MM.1S (cell line): ENCODE data around the gene FHL5.

Experiments used
- DNase-seq: peaks from one replicate; pipeline ENCODE4 v3.0.0-alpha.2; 2015
- H2AFZ ChIP-seq: fragments of 300-600 bp; sonication (generic); 2 replicates; pipeline ENCODE4 v1.6.0; 2016; ENCODE audit warnings: antibody characterized with exemption, low read length
- H3F3A ChIP-seq: fragments of 300-600 bp; sonication (generic); 2 replicates; pipeline ENCODE4 v1.6.1; 2016; ENCODE audit warnings: mild to moderate bottlenecking, antibody characterized with exemption, low read length, moderate library complexity, mixed read lengths; ENCODE audit not compliant: insufficient read depth
- H3K27ac ChIP-seq: fragments of 300-600 bp; sonication (generic); 2 replicates; pipeline ENCODE4 v1.5.1; 2016; ENCODE audit warnings: mild to moderate bottlenecking, low read length
- H3K27me3 ChIP-seq: fragments of 300-600 bp; sonication (generic); replicated peaks from 2 replicates; pipeline ENCODE4 v1.6.0; 2016; ENCODE audit warnings: low read length; ENCODE audit not compliant: insufficient read depth
- H3K36me3 ChIP-seq: fragments of 300-600 bp; sonication (generic); replicated peaks from 2 replicates; pipeline ENCODE4 v1.6.1; 2016; ENCODE audit warnings: mild to moderate bottlenecking, low read length, mixed read lengths; ENCODE audit not compliant: insufficient read depth
- H3K4me1 ChIP-seq: fragments of 300-600 bp; sonication (generic); 2 replicates; pipeline ENCODE4 v1.6.1; 2016; ENCODE audit warnings: low read length, mixed read lengths
- H3K4me2 ChIP-seq: fragments of 300-600 bp; sonication (generic); 2 replicates; pipeline ENCODE4 v1.6.0; 2016; ENCODE audit warnings: low read depth, low read length
- H3K4me3 ChIP-seq: fragments of 300-600 bp; sonication (generic); 2 replicates; pipeline ENCODE4 v1.5.1; 2016; ENCODE audit warnings: low read length, mixed read lengths
- H3K79me2 ChIP-seq: fragments of 300-600 bp; sonication (generic); 2 replicates; pipeline ENCODE4 v1.6.1; 2016; ENCODE audit warnings: mixed run types, low read length, mixed read lengths
- H3K9ac ChIP-seq: fragments of 300-600 bp; sonication (generic); 2 replicates; pipeline ENCODE4 v1.6.1; 2016; ENCODE audit warnings: low read length, mixed read lengths
- H3K9me2 ChIP-seq: fragments of 300-600 bp; sonication (generic); replicated peaks from 2 replicates; pipeline ENCODE4 v1.6.1; 2016; ENCODE audit warnings: mild to moderate bottlenecking, low read length, mixed read lengths; ENCODE audit not compliant: insufficient read depth
- H3K9me3 ChIP-seq: fragments of 300-600 bp; sonication (generic); replicated peaks from 2 replicates; pipeline ENCODE4 v1.6.1; 2016; ENCODE audit warnings: mild to moderate bottlenecking, low read length, mixed read lengths; ENCODE audit not compliant: insufficient read depth
- H4K20me1 ChIP-seq: fragments of 300-600 bp; sonication (generic); 2 replicates; pipeline ENCODE4 v1.6.1; 2016; ENCODE audit warnings: mild to moderate bottlenecking, low read length, moderate library complexity, mixed read lengths; ENCODE audit not compliant: insufficient read depth
- EZH2 ChIP-seq: fragments of 300-600 bp; sonication (generic); optimal IDR thresholded peaks from 2 replicates; pipeline ENCODE3; 2017; ENCODE audit warnings: low read depth, mild to moderate bottlenecking, antibody characterized with exemption, low read length, mixed read lengths
- EZH2phosphoT487 ChIP-seq: fragments of 300-600 bp; sonication (generic); IDR thresholded peaks from 2 replicates; pipeline ENCODE4 v1.6.1; 2018; ENCODE audit warnings: antibody characterized with exemption, low read length
- TF ChIP-seq, protein P1 (sequence below): fragments of 300-600 bp; sonication (generic); IDR thresholded peaks from 2 replicates; pipeline ENCODE4 v1.5.1; 2016; ENCODE audit warnings: antibody characterized with exemption, low read length, mixed read lengths

The FHL5 gene

DNA sequence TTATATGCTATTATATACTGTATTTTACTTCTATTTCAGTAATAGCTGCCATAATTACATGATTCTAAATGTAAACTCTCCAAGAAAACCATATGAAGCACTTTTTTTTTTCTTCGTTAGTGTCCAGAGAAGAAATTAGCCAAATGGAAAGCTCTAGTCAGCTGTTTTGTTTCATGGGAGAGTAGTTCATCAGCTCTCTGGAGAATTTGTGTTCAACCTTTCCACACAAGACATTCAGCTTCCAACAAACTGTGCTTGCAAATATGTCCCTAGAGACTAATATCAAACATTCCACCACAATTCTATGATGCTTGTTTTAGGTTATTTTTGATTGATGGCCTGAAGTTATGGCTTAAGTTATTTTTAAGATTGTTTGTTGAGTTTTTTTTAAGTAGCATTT lies 19.5 kb downstream of the FHL5 start:
- H3K4me2 ChIP-seq, result no peak overlapping the region
- H3K79me2 ChIP-seq, result no peaks in the 10 kb centered on the region
- H3K27me3 ChIP-seq, result no peaks in the 10 kb centered on the region
- no peaks in the 10 kb centered on the region for H3K4me1 ChIP-seq
- no peak overlapping the region for H3K27ac ChIP-seq
- no peak for DNase-seq
- H3K9me3 ChIP-seq, result no peaks in the 10 kb centered on the region
- no peaks in the 10 kb centered on the region for H4K20me1 ChIP-seq
- no peak overlapping the region for H2AFZ ChIP-seq
- H3K9me2 ChIP-seq, result no peaks in the 10 kb centered on the region
- H3K9ac ChIP-seq, result no peak overlapping the region
- H3F3A ChIP-seq, result no peaks in the 10 kb centered on the region
- H3K4me3 ChIP-seq, result no peak overlapping the region
- TF ChIP-seq EZH2 (no peak), EZH2phosphoT487 (no peak)
- TF ChIP-seq, protein P1, sequence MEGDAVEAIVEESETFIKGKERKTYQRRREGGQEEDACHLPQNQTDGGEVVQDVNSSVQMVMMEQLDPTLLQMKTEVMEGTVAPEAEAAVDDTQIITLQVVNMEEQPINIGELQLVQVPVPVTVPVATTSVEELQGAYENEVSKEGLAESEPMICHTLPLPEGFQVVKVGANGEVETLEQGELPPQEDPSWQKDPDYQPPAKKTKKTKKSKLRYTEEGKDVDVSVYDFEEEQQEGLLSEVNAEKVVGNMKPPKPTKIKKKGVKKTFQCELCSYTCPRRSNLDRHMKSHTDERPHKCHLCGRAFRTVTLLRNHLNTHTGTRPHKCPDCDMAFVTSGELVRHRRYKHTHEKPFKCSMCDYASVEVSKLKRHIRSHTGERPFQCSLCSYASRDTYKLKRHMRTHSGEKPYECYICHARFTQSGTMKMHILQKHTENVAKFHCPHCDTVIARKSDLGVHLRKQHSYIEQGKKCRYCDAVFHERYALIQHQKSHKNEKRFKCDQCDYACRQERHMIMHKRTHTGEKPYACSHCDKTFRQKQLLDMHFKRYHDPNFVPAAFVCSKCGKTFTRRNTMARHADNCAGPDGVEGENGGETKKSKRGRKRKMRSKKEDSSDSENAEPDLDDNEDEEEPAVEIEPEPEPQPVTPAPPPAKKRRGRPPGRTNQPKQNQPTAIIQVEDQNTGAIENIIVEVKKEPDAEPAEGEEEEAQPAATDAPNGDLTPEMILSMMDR, result no peak
- no peaks in the 10 kb centered on the region for H3K36me3 ChIP-seq

DNA sequence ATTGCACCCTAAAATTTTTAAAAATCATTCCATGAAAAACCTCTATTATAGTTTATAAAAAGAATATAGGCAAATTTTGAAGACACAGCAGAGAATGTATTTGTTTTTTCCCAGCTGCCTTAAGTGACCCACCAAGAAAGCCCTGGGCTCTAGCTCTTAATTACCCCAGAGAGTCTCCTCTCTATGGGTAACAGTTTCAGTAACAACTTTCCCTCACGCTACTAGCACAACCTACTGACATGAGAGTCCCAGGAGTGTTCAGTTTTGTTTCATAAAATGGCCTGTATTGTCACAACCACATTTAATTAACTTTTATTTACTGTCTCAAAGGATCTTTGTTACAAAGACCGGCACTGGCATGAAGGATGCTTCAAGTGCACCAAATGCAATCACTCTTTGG lies 41.5 kb downstream of the FHL5 start:
- Histone ChIP-seq H3K4me3 (no peak overlapping the region), H2AFZ (no peak overlapping the region), H3K4me1 (peaks cover 1% of the 10 kb centered on the region), H3K27me3 (no peaks in the 10 kb centered on the region), H3K36me3 (no peaks in the 10 kb centered on the region), H3K9me3 (no peaks in the 10 kb centered on the region), H3K27ac (no peak overlapping the region), H3K9me2 (no peaks in the 10 kb centered on the region; the same call in 1 of the 2 replicates), H3K4me2 (no peak overlapping the region), H3K79me2 (no peaks in the 10 kb centered on the region), H4K20me1 (no peaks in the 10 kb centered on the region), H3K9ac (no peak overlapping the region), H3F3A (no peaks in the 10 kb centered on the region)
- TF ChIP-seq EZH2phosphoT487 (no peak), EZH2 (no peak)
- TF ChIP-seq, protein P1, result no peak
- DNase-seq, result no peak

DNA sequence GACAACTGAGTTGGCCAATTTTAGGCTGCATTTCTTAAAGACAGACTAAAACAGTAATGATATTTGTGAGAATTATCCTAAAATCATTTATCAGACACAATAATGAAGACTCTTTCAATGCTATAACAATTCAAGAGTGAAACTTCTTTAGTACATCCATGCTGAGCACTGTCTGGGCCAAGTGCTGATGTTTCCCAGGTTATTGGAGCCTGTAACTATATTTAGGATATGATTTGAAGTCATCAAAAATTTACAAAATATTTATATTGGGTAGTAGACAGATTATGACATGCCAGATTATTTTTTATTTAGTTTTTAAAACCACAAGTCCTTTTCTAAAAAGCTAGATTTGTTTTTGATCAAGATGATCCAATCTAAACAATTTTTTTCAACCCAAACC lies 45.1 kb downstream of the FHL5 start:
- H3K4me3 ChIP-seq, result no peak overlapping the region
- H3K4me1 ChIP-seq, result peaks cover 28% of the 10 kb centered on the region
- no peak overlapping the region for H3K4me2 ChIP-seq
- H3K27ac ChIP-seq, result no peak overlapping the region
- no peak overlapping the region for H2AFZ ChIP-seq
- no peaks in the 10 kb centered on the region for H3K27me3 ChIP-seq
- no peaks in the 10 kb centered on the region for H3K36me3 ChIP-seq
- peaks cover 7% of the 10 kb centered on the region; the same call in 1 of the 2 replicates for H3F3A ChIP-seq
- no peaks in the 10 kb centered on the region for H3K9me3 ChIP-seq
- H3K9me2 ChIP-seq, result no peaks in the 10 kb centered on the region; the same call in 1 of the 2 replicates
- no peak for DNase-seq
- TF ChIP-seq EZH2, result no peak
- TF ChIP-seq, protein P1, result no peak
- TF ChIP-seq EZH2phosphoT487, result no peak
- H3K79me2 ChIP-seq, result no peaks in the 10 kb centered on the region
- H4K20me1 ChIP-seq, result no peaks in the 10 kb centered on the region
- H3K9ac ChIP-seq, result no peak overlapping the region
